SK-N-SH treated with all-trans-retinoic acid at 6 μM for 48 hours (cell line): ENCODE results near the gene COBL.

Source experiments
- ATAC-seq: fragments of 200-7000 bp; cut with Tn5 transposase; 3 replicates; pipeline ENCODE4 v1.9.1; 2020; ENCODE audit warnings: mild to moderate bottlenecking, moderate library complexity
- BACH2 ChIP-seq: fragments of 250-450 bp; sonication (Bioruptor Pico); IDR thresholded peaks from 2 replicates; pipeline ENCODE4 v1.9.0; 2021; ENCODE audit warnings: mild to moderate bottlenecking, borderline replicate concordance
- CSDC2 ChIP-seq: fragments of 250-450 bp; sonication (Bioruptor Pico); IDR thresholded peaks from 2 replicates; pipeline ENCODE4 v1.5.0; 2020; ENCODE audit warnings: mild to moderate bottlenecking, moderate library complexity
- ESRRG ChIP-seq: fragments of 250-450 bp; sonication (Bioruptor Pico); IDR thresholded peaks from 2 replicates; pipeline ENCODE4 v1.6.1; 2021; ENCODE audit warnings: mild to moderate bottlenecking
- GLIS3 ChIP-seq: fragments of 250-450 bp; sonication (Bioruptor Pico); IDR thresholded peaks from 2 replicates; pipeline ENCODE4 v1.5.0; 2020; ENCODE audit warnings: mild to moderate bottlenecking, moderate library complexity
- ISL1 ChIP-seq: fragments of 250-450 bp; sonication (Bioruptor Pico); IDR thresholded peaks from 2 replicates; pipeline ENCODE4 v2.1.2; 2022; ENCODE audit warnings: mild to moderate bottlenecking, moderate library complexity
- OSR1 ChIP-seq: fragments of 250-450 bp; sonication (Bioruptor Pico); IDR thresholded peaks from 2 replicates; pipeline ENCODE4 v1.8.0; 2022; ENCODE audit warnings: moderate library complexity, mild to moderate bottlenecking, inconsistent platforms
- PPARA ChIP-seq: fragments of 250-450 bp; sonication (Bioruptor Pico); IDR thresholded peaks from 2 replicates; pipeline ENCODE4 v1.5.0; 2020; ENCODE audit warnings: mild to moderate bottlenecking, borderline replicate concordance
- RARB ChIP-seq: fragments of 250-450 bp; sonication (Bioruptor Pico); IDR thresholded peaks from 2 replicates; pipeline ENCODE4 v1.8.0; 2021; ENCODE audit warnings: mild to moderate bottlenecking, moderate library complexity
- SNAI2 ChIP-seq: fragments of 250-450 bp; sonication (Bioruptor Pico); IDR thresholded peaks from 2 replicates; pipeline ENCODE4 v1.5.0; 2020; ENCODE audit warnings: mild to moderate bottlenecking, moderate library complexity
- TCF4 ChIP-seq: fragments of 250-450 bp; sonication (Bioruptor Pico); IDR thresholded peaks from 2 replicates; pipeline ENCODE4 v1.8.0; 2021; ENCODE audit warnings: mild to moderate bottlenecking, moderate library complexity, borderline replicate concordance
- TOX ChIP-seq: fragments of 250-450 bp; sonication (Bioruptor Pico); IDR thresholded peaks from 2 replicates; pipeline ENCODE4 v1.8.0; 2021; ENCODE audit warnings: mild to moderate bottlenecking, moderate library complexity, borderline replicate concordance
- ZFP30 ChIP-seq: fragments of 450-650 bp; formaldehyde crosslinking; IDR thresholded peaks from 2 replicates; pipeline ENCODE4 v1.5.0; 2022; ENCODE audit warnings: mild to moderate bottlenecking, moderate library complexity
- ZNF565 ChIP-seq: fragments of 450-650 bp; formaldehyde crosslinking; conservative IDR thresholded peaks from 2 replicates; pipeline ENCODE4 v1.5.0; 2020; ENCODE audit warnings: low read depth, mild to moderate bottlenecking, moderate library complexity
- ZNF70 ChIP-seq: fragments of 450-650 bp; formaldehyde crosslinking; IDR thresholded peaks from 2 replicates; pipeline ENCODE4 v1.5.0; 2020; ENCODE audit warnings: mild to moderate bottlenecking, moderate library complexity
- TF ChIP-seq, protein P1 (sequence below): fragments of 250-450 bp; sonication (Bioruptor Pico); IDR thresholded peaks from 2 replicates; pipeline ENCODE4 v1.5.0; 2020; ENCODE audit warnings: mild to moderate bottlenecking, moderate library complexity
- TF ChIP-seq, protein P2 (sequence below): fragments of 250-450 bp; sonication (Bioruptor Pico); IDR thresholded peaks from 2 replicates; pipeline ENCODE4 v1.8.0; 2020; ENCODE audit warnings: mild to moderate bottlenecking, moderate library complexity, borderline replicate concordance
- TF ChIP-seq, protein P3 (sequence below): fragments of 250-450 bp; sonication (Bioruptor Pico); IDR thresholded peaks from 2 replicates; pipeline ENCODE4 v1.5.1; 2020; ENCODE audit warnings: low read depth, mild to moderate bottlenecking, moderate library complexity

Gene COBL

DNA sequence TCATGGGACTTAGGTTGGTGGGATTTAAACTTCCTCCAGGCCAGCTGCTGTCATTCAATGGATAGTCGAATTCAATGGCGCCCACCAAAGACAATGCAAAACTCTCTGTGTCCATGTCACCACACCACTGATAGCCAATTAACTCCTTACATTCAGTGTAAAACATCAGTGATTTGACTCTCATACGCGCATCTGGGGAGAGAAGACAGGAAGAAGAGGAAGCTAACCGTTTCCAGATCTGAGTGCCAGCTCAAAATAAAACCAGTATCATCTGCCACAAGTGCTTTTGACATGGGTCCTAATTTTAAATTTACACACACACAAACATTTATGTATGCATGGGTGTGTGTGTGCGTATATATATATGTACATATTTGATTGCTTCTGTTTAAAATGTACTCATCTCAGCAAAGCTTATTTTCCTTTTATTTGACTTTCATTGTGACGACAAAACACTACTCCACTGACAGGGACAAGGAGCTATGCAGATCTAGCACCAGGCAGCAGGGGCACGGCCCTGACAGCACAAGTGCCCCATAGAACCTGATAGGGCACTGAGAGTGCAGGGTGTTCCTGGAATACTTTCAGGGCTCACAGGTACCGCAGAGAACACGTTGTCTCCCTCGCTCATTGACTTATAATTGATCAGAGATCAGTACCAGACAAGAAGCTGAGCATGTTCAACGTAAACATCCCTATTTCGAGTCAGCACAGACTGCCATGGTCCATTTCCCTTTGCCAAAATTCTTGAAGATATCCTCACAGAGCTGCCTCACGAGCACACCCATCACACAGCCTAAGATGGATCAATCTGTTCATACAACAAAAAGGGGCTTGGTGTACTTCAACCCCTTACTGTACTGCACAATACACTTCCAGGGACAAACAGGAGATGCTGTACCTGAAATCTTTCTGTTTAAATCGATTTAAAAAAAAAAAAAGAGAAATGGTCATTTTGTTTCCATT is 176.1 kb downstream of the COBL start:
- no peak for ATAC-seq
- TF ChIP-seq ZNF565 (CRISPR knock-in tag): no peak
- no peak for TF ChIP-seq OSR1 (CRISPR knock-in tag)
- TF ChIP-seq PPARA (CRISPR knock-in tag): no peak
- no peak for TF ChIP-seq BACH2 (CRISPR knock-in tag)
- TF ChIP-seq, all 23 proteins: peak for 0

DNA sequence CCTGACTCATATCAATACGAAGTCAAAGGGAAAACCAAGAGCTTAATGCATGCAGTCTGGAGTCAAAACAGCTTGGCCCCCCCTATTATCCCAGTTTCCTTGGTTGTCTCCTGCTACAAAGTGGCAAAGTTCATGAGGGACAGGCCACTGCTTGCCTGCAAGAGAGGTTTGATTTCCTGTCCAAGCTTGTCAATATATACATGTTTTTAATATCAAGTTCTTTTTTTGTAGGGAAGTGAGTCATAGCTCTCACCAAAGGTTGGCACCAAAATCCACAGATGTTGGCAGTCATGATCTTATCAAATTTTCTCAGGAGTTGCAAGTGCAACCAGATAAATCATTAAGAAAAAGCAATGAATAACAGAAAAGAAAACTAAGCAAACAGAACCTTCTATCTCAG is 176.8 kb downstream of the COBL start:
- TF ChIP-seq OSR1 (CRISPR knock-in tag) (no peak), BACH2 (CRISPR knock-in tag) (no peak), GLIS3 (CRISPR knock-in tag) (no peak), ZNF70 (CRISPR knock-in tag) (no peak)
- TF ChIP-seq, protein P1, sequence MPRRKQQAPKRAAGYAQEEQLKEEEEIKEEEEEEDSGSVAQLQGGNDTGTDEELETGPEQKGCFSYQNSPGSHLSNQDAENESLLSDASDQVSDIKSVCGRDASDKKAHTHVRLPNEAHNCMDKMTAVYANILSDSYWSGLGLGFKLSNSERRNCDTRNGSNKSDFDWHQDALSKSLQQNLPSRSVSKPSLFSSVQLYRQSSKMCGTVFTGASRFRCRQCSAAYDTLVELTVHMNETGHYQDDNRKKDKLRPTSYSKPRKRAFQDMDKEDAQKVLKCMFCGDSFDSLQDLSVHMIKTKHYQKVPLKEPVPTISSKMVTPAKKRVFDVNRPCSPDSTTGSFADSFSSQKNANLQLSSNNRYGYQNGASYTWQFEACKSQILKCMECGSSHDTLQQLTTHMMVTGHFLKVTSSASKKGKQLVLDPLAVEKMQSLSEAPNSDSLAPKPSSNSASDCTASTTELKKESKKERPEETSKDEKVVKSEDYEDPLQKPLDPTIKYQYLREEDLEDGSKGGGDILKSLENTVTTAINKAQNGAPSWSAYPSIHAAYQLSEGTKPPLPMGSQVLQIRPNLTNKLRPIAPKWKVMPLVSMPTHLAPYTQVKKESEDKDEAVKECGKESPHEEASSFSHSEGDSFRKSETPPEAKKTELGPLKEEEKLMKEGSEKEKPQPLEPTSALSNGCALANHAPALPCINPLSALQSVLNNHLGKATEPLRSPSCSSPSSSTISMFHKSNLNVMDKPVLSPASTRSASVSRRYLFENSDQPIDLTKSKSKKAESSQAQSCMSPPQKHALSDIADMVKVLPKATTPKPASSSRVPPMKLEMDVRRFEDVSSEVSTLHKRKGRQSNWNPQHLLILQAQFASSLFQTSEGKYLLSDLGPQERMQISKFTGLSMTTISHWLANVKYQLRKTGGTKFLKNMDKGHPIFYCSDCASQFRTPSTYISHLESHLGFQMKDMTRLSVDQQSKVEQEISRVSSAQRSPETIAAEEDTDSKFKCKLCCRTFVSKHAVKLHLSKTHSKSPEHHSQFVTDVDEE: no peak
- TF ChIP-seq, protein P2, sequence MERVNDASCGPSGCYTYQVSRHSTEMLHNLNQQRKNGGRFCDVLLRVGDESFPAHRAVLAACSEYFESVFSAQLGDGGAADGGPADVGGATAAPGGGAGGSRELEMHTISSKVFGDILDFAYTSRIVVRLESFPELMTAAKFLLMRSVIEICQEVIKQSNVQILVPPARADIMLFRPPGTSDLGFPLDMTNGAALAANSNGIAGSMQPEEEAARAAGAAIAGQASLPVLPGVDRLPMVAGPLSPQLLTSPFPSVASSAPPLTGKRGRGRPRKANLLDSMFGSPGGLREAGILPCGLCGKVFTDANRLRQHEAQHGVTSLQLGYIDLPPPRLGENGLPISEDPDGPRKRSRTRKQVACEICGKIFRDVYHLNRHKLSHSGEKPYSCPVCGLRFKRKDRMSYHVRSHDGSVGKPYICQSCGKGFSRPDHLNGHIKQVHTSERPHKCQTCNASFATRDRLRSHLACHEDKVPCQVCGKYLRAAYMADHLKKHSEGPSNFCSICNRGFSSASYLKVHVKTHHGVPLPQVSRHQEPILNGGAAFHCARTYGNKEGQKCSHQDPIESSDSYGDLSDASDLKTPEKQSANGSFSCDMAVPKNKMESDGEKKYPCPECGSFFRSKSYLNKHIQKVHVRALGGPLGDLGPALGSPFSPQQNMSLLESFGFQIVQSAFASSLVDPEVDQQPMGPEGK (CRISPR knock-in tag): no peak
- no peak for ATAC-seq

DNA sequence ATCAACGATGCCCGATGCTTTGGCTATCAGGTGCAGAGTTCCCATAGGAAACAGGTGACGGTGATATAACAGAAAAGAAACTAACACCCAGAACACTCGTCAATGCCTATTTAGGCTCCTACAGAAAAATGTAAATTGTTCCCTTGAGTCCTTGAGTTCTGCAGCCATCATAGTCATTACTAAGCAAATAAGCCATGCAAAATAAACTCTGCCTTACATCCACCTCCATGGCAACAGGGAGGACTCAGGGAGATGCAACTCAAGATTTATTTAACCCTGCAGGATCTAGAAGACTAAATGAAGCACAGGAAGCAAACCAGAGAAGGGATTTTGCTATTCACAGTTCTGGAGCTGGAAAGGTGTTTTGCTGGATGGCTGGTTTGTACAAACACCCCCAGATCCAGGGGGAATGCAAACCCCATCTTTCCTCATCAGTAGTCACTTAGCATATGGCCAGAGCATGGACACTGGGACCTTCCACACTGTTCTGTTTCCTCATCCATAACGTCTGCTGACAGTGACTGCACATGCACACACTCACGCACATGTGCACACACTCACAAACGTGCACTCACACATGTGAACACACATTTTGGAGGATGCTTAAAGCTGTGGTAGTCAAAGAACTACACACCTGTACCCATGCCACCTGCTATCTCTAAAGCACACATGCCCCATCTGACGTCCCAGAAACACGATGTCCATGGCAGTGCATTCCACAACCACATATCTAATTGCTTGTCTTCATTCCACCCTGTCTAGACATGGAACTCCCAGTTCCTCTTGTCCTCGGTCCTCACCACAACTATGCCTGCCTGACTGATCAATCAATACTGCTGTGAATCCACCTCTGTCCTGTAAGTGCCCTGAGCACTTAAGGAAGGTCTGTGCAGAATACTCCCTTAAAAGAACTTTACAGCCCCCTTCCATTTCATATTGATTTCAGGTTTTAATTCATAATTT is 178.2 kb downstream of the COBL start:
- ATAC-seq: no peak

DNA sequence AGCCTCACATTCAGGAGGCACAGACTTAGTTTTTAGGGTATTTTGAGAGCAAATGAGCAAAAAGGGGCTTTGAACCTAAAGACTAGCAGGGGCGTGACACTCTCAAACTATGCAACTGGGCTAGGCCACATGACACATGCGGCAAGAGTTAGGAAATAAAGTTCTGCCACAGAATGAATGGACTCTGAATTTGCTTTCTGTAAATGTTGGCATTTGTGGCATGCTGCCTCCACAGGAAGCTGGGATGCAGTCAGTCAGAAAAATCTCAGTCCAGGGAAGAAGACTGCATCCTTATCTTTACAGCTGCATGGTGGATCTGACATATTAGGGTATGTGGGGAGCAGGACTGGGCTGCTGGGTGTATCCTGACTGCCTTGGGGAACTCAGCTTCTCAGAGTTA is 181.0 kb downstream of the COBL start:
- ATAC-seq: no peak
- no peak for TF ChIP-seq ZFP30 (CRISPR knock-in tag)
- no peak for TF ChIP-seq CSDC2
- TF ChIP-seq, protein P1: no peak
- TF ChIP-seq, protein P3, sequence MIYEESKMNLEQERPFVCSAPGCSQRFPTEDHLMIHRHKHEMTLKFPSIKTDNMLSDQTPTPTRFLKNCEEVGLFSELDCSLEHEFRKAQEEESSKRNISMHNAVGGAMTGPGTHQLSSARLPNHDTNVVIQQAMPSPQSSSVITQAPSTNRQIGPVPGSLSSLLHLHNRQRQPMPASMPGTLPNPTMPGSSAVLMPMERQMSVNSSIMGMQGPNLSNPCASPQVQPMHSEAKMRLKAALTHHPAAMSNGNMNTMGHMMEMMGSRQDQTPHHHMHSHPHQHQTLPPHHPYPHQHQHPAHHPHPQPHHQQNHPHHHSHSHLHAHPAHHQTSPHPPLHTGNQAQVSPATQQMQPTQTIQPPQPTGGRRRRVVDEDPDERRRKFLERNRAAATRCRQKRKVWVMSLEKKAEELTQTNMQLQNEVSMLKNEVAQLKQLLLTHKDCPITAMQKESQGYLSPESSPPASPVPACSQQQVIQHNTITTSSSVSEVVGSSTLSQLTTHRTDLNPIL (CRISPR knock-in tag): no peak
- TF ChIP-seq OSR1 (CRISPR knock-in tag): no peak
- TF ChIP-seq ESRRG (CRISPR knock-in tag): no peak
- no peak for TF ChIP-seq SNAI2
- TF ChIP-seq TOX (CRISPR knock-in tag): no peak
- no peak for TF ChIP-seq RARB
- TF ChIP-seq TCF4: no peak
- no peak for TF ChIP-seq GLIS3 (CRISPR knock-in tag)

More for the DNA sequence above, 178.2 kb downstream of the COBL start:
- TF ChIP-seq, protein P3 (CRISPR knock-in tag): no peak
- TF ChIP-seq ESRRG (CRISPR knock-in tag) (no peak), SNAI2 (no peak), ISL1 (no peak), CSDC2 (no peak)
- TF ChIP-seq, protein P2 (CRISPR knock-in tag): no peak
- TF ChIP-seq, all 23 proteins: peak for 0
